BE2C (cell line): Measurements from ENCODE around the gene ABCC12.

Experiments used
- DNase-seq: peaks from one replicate; pipeline ENCODE4 v3.0.0-alpha.2; 2020
- H3K27me3 ChIP-seq: fragments of 250-450 bp; sonication (Bioruptor Pico); 2 replicates; pipeline ENCODE4 v1.5.1; 2020; ENCODE audit warnings: mild to moderate bottlenecking
- H3K36me3 ChIP-seq: fragments of 250-450 bp; sonication (Bioruptor Pico); 2 replicates; pipeline ENCODE4 v1.5.1; 2020; ENCODE audit warnings: mild to moderate bottlenecking
- H3K4me1 ChIP-seq: fragments of 250-450 bp; sonication (Bioruptor Pico); 2 replicates; pipeline ENCODE4 v1.5.1; 2020
- H3K4me3 ChIP-seq: 2 replicates; pipeline ENCODE4 v1.5.1; 2011; ENCODE audit warnings: low read depth, low read length
- H3K9me3 ChIP-seq: fragments of 250-450 bp; sonication (Bioruptor Pico); 2 replicates; pipeline ENCODE4 v1.5.1; 2020
- TF ChIP-seq, protein P1 (sequence below): IDR thresholded peaks from 2 replicates; pipeline ENCODE4 v1.5.1; 2012; ENCODE audit warnings: mild to moderate bottlenecking, low read depth, low read length

Gene ABCC12

DNA sequence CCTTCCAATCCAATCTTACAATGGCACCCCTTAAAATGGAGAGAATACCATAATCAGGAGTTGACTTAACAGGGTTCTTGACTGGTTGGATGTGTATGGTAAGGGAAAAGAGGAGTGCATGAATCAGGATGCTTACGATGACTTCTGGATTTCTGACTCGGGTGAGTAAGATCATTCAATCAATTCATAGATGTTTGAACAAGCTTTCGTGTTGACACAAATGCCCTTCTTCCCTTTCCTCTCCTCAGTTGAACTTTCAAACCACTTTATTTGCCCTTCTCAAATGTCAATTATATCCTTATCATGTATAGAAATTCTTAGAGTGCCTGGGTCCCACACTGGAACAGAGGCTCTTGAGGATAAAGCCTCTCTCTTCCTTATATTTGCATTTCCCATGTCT lies 25.9 kb downstream of the ABCC12 start:
- no peaks in the 10 kb centered on the region for H3K9me3 ChIP-seq
- H3K4me3 ChIP-seq, result no peak overlapping the region
- H3K27me3 ChIP-seq, result no peaks in the 10 kb centered on the region
- no peak for DNase-seq
- TF ChIP-seq, protein P1, sequence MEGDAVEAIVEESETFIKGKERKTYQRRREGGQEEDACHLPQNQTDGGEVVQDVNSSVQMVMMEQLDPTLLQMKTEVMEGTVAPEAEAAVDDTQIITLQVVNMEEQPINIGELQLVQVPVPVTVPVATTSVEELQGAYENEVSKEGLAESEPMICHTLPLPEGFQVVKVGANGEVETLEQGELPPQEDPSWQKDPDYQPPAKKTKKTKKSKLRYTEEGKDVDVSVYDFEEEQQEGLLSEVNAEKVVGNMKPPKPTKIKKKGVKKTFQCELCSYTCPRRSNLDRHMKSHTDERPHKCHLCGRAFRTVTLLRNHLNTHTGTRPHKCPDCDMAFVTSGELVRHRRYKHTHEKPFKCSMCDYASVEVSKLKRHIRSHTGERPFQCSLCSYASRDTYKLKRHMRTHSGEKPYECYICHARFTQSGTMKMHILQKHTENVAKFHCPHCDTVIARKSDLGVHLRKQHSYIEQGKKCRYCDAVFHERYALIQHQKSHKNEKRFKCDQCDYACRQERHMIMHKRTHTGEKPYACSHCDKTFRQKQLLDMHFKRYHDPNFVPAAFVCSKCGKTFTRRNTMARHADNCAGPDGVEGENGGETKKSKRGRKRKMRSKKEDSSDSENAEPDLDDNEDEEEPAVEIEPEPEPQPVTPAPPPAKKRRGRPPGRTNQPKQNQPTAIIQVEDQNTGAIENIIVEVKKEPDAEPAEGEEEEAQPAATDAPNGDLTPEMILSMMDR, result no peak
- no peaks in the 10 kb centered on the region for H3K36me3 ChIP-seq
- H3K4me1 ChIP-seq, result no peaks in the 10 kb centered on the region

DNA sequence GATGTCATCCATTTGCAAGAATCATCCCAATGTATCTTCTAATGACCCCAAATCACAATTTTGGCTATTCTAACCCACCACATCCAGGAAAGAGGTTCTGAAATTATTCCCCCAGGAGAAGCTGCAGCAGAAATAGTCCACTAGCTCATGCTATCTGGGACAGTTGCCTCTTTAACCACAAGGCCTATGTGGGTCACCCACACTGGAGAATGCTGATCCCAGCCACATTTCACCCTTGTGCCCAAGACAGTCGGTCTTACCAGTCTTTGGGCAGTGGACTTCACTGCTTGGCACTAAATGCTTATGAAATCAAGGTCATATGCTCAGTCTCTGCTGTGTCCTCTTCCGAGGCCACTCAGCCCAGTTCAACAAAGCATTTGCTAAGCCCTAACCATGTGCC lies 27.0 kb downstream of the ABCC12 start:
- Histone ChIP-seq H3K27me3 (no peaks in the 10 kb centered on the region), H3K36me3 (no peaks in the 10 kb centered on the region), H3K9me3 (no peaks in the 10 kb centered on the region), H3K4me3 (no peak overlapping the region), H3K4me1 (no peaks in the 10 kb centered on the region)
- TF ChIP-seq, protein P1, result no peak
- DNase-seq, result no peak

DNA sequence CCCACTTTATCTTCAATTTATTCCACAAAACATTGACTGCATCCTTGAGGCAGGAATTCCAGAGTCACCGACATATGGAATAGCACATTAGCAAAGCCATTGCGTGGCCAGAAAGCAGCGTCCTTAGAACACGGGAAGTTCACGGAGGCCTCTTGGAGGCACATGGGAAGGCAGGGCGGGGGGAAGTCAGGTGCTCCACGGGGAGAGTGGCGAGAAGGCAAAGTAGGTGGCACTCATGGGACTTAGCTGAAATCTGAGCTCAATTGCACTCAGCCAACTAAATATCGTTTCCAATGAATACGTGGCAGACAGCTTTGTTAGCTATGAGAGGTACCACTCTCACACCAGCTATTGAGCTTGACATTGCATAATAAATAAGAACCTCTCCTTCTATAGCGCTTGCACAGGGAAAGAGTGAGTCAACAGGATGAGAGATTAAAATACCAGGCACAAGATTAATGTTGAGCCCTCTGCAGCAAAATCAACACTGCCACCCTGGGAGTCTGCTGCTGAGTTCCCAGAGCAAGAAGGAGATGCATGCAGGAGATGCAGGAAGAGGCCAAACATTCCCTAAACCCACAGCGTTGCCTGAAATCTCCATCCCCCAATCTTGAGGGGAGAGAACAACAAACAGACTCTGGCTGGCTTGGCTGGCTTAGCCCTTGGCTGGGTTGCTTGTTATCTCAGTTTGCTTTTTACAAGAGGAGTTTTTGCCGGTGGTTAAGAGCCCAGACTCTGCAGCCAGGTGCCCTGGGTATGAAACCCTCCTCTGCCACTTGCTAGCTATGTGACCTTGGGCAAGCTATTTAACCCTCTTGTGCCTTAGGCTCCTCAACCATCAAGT lies 28.8 kb downstream of the ABCC12 start:
- DNase-seq, result no peak
- Histone ChIP-seq H3K9me3 (no peaks in the 10 kb centered on the region), H3K27me3 (no peaks in the 10 kb centered on the region), H3K36me3 (no peaks in the 10 kb centered on the region), H3K4me1 (no peaks in the 10 kb centered on the region), H3K4me3 (no peak overlapping the region)
- TF ChIP-seq, protein P1, result no peak

DNA sequence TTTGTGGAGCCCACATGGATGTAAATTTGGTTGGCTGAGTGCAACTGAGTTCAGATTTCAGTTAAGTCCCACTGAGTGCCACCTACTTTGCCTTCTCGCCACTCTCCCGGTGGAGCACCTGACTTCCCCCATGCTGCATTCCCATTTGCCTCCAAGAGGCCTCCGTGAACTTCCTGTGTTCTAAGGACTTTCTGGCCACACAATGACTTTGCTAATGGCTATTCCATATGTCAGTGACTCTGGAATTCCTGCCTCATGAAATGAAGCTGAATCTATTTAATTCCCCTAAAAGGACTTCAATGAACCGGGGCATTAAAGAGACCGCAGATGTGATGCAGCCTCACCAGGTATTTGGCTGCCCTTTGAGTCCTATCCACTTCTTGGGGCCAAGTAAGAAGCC lies 29.9 kb downstream of the ABCC12 start:
- H3K27me3 ChIP-seq, result no peaks in the 10 kb centered on the region
- no peak for DNase-seq
- H3K4me1 ChIP-seq, result no peaks in the 10 kb centered on the region
- H3K36me3 ChIP-seq, result no peaks in the 10 kb centered on the region
- H3K9me3 ChIP-seq, result no peaks in the 10 kb centered on the region
- TF ChIP-seq, protein P1, result no peak
- no peak overlapping the region for H3K4me3 ChIP-seq

DNA sequence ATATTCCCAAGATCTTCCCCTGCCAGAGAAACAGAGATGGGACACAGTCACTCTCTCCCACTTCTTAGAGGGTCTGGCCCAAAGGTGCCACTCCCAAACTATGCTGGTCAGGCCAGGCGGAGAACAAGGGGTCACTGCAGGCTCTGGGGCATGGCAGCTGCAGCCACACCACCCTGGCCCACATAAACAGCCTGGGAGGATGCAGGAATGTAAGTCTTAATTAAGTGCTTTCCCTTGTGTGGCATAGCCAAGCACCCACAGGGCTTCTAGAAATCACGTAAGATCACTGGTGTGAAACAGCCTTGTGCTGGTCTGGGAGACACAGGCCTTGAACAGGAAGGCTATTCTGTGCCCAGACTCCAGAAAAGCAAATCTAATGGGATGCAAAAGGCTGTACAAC lies 31.5 kb downstream of the ABCC12 start:
- Histone ChIP-seq H3K27me3 (no peaks in the 10 kb centered on the region), H3K4me3 (no peak overlapping the region), H3K36me3 (no peaks in the 10 kb centered on the region), H3K4me1 (no peaks in the 10 kb centered on the region), H3K9me3 (no peaks in the 10 kb centered on the region)
- DNase-seq, result no peak
- TF ChIP-seq, protein P1, result no peak

DNA sequence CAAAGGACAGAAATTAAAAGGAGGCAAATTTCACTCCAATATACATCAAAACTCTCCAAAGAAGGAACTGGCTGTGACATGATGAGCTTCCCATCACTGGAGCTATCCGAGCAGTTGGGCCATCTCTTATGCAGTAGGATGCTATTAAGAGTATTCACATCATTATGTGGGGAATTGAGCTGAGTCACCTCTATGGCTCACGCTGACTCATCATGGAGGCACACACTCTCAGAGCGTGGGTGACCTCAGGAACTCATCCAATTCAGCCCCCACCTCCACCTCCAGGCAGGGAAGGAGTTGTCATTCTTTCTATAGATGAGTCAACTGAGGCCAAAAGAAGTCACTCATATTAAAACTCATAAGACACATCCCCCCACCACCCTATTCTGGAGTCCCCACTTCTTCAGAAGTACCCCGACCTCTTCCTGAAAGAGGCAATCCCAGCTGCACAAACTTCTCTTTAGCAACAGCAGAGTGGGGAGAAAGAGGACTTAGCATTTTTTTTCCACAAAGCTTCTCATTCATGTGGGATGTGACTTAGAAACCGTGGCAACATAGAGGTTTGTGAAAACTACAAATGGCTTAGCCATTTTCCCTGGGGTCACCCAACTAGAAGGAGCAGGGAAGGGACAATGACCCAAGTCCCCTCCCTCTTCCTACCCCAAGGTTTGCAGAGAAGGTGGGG lies 32.5 kb downstream of the ABCC12 start:
- Histone ChIP-seq H3K27me3 (no peaks in the 10 kb centered on the region), H3K36me3 (no peaks in the 10 kb centered on the region), H3K9me3 (no peaks in the 10 kb centered on the region), H3K4me1 (no peaks in the 10 kb centered on the region), H3K4me3 (no peak overlapping the region)
- no peak for DNase-seq
- TF ChIP-seq, protein P1, result no peak
